ENCODE results near the gene RPAP2.
"Not testable (repeated sequence)": the region's sequence is repeated elsewhere in the genome, so short reads cannot be mapped to it uniquely, and the experiment has no call there.

The RPAP2 gene

GRCh38 chr1:92354259-92354658 is 55.4 kb downstream of the RPAP2 start:
- H3K9me3 ChIP-seq (ENCODE audit: low read length): peaks cover 4% of the 10 kb centered on the region
- H3K9ac ChIP-seq (ENCODE audit: low read length): no peak overlapping the region
- H2AFZ ChIP-seq (ENCODE audit: low read length): no peak overlapping the region
- no peaks in the 10 kb centered on the region for H3K79me2 ChIP-seq (ENCODE audit: insufficient read depth, low read length)
- no peaks in the 10 kb centered on the region for H3F3A ChIP-seq (ENCODE audit: insufficient read depth, low read length)
- H3K27ac ChIP-seq (ENCODE audit: low read depth, low read length, poor library complexity, severe bottlenecking): no peak overlapping the region
- TF ChIP-seq EZH2 (IDR thresholded peaks at IDR 0.05; ENCODE audit: borderline replicate concordance, low read length): no peak
- no peak for TF ChIP-seq CTCF (IDR thresholded peaks at IDR 0.05; ENCODE audit: low read length)
- H3K27me3 ChIP-seq (ENCODE audit: insufficient read depth, low read length): no peaks in the 10 kb centered on the region
- H3K36me3 ChIP-seq (ENCODE audit: insufficient read depth, low read length): peaks cover 21% of the 10 kb centered on the region
- H3K9me2 ChIP-seq (ENCODE audit: low read depth, low read length): no peaks in the 10 kb centered on the region
- H3K4me3 ChIP-seq (ENCODE audit: low read depth, low read length, poor library complexity, severe bottlenecking): no peak overlapping the region
- no peaks in the 10 kb centered on the region for H3K4me1 ChIP-seq (ENCODE audit: insufficient read depth, low read length, severe bottlenecking)
- H3K4me2 ChIP-seq (ENCODE audit: low read length): no peak overlapping the region
- H4K20me1 ChIP-seq (ENCODE audit: insufficient read depth, low read length): no peaks in the 10 kb centered on the region

GRCh38 chr1:92356956-92357355 is 58.1 kb downstream of the RPAP2 start:
- no peaks in the 10 kb centered on the region for H3K27me3 ChIP-seq (ENCODE audit: insufficient read depth, low read length)
- peaks cover 4% of the 10 kb centered on the region for H3K9me3 ChIP-seq (ENCODE audit: low read length)
- no peaks in the 10 kb centered on the region for H3K79me2 ChIP-seq (ENCODE audit: insufficient read depth, low read length)
- no peaks in the 10 kb centered on the region for H3K4me1 ChIP-seq (ENCODE audit: insufficient read depth, low read length, severe bottlenecking)
- no peaks in the 10 kb centered on the region for H4K20me1 ChIP-seq (ENCODE audit: insufficient read depth, low read length)
- no peak overlapping the region for H3K9ac ChIP-seq (ENCODE audit: low read length)
- TF ChIP-seq EZH2 (IDR thresholded peaks at IDR 0.05; ENCODE audit: borderline replicate concordance, low read length) (no peak), CTCF (IDR thresholded peaks at IDR 0.05; ENCODE audit: low read length) (no peak)
- H2AFZ ChIP-seq (ENCODE audit: low read length): no peak overlapping the region
- H3K36me3 ChIP-seq (ENCODE audit: insufficient read depth, low read length): peaks cover 21% of the 10 kb centered on the region
- H3K4me2 ChIP-seq (ENCODE audit: low read length): no peak overlapping the region
- H3K9me2 ChIP-seq (ENCODE audit: low read depth, low read length): no peaks in the 10 kb centered on the region
- H3F3A ChIP-seq (ENCODE audit: insufficient read depth, low read length): no peaks in the 10 kb centered on the region
- no peak overlapping the region for H3K27ac ChIP-seq (ENCODE audit: low read depth, low read length, poor library complexity, severe bottlenecking)
- no peak overlapping the region for H3K4me3 ChIP-seq (ENCODE audit: low read depth, low read length, poor library complexity, severe bottlenecking)

GRCh38 chr1:92359382-92359781 is 60.5 kb downstream of the RPAP2 start:
- H3K27me3 ChIP-seq (ENCODE audit: insufficient read depth, low read length); H2AFZ ChIP-seq (ENCODE audit: low read length); H3K4me3 ChIP-seq (ENCODE audit: low read depth, low read length, poor library complexity, severe bottlenecking); H3K9ac ChIP-seq (ENCODE audit: low read length); H3K27ac ChIP-seq (ENCODE audit: low read depth, low read length, poor library complexity, severe bottlenecking); H3K4me1 ChIP-seq (ENCODE audit: insufficient read depth, low read length, severe bottlenecking); H3K9me2 ChIP-seq (ENCODE audit: low read depth, low read length); H4K20me1 ChIP-seq (ENCODE audit: insufficient read depth, low read length); H3K9me3 ChIP-seq (ENCODE audit: low read length); H3K79me2 ChIP-seq (ENCODE audit: insufficient read depth, low read length); H3F3A ChIP-seq (ENCODE audit: insufficient read depth, low read length); H3K36me3 ChIP-seq (ENCODE audit: insufficient read depth, low read length); H3K4me2 ChIP-seq (ENCODE audit: low read length): not testable (repeated sequence)

- H4K20me1 ChIP-seq (ENCODE audit: insufficient read depth, low read length): no peaks in the 10 kb centered on the region
- no peak overlapping the region for H3K9ac ChIP-seq (ENCODE audit: low read length)
- H3K27ac ChIP-seq (ENCODE audit: low read depth, low read length, poor library complexity, severe bottlenecking): no peak overlapping the region
- no peaks in the 10 kb centered on the region for H3K79me2 ChIP-seq (ENCODE audit: insufficient read depth, low read length)
- TF ChIP-seq CTCF (IDR thresholded peaks at IDR 0.05; ENCODE audit: low read length) (no peak), EZH2 (IDR thresholded peaks at IDR 0.05; ENCODE audit: borderline replicate concordance, low read length) (no peak)
- H3K9me3 ChIP-seq (ENCODE audit: low read length): no peaks in the 10 kb centered on the region
- no peak overlapping the region for H2AFZ ChIP-seq (ENCODE audit: low read length)
- H3F3A ChIP-seq (ENCODE audit: insufficient read depth, low read length): no peaks in the 10 kb centered on the region
- H3K27me3 ChIP-seq (ENCODE audit: insufficient read depth, low read length): no peaks in the 10 kb centered on the region
- no peak overlapping the region for H3K4me3 ChIP-seq (ENCODE audit: low read depth, low read length, poor library complexity, severe bottlenecking)
- no peaks in the 10 kb centered on the region for H3K4me1 ChIP-seq (ENCODE audit: insufficient read depth, low read length, severe bottlenecking)
- H3K9me2 ChIP-seq (ENCODE audit: low read depth, low read length): no peaks in the 10 kb centered on the region
- no peak overlapping the region for H3K4me2 ChIP-seq (ENCODE audit: low read length)
- 0 out of 2 replicates have a peak, but pooled peaks cover 5% of the 10 kb centered on the region for H3K36me3 ChIP-seq (ENCODE audit: insufficient read depth, low read length)
Measured at GRCh38 chr1:92359986-92360385, 61.1 kb downstream of the RPAP2 start.
